OCI-LY3 (cell line): ENCODE data around the gene ADCY7.

Experiments used
- CTCF ChIP-seq: fragments of 200-600, 300-600 bp; sonication (generic); IDR thresholded peaks from 2 replicates; pipeline ENCODE4 v1.5.1; 2014; ENCODE audit warnings: antibody characterized with exemption, low read length, low read depth
- EZH2phosphoT487 ChIP-seq: fragments of 200-600 bp; shearing (Covaris generic); IDR thresholded peaks from 2 replicates; pipeline ENCODE4 v1.6.1; 2018; ENCODE audit warnings: antibody characterized with exemption, mixed run types, low read depth

GRCh38 chr16:50228364-50228868 lies 37.9 kb upstream of the ADCY7 start:
- TF ChIP-seq EZH2phosphoT487, result no peak
- TF ChIP-seq CTCF, result no peak
